T-helper 2 cell treated with Interferon-gamma antibody and Interleukin-4, amounts not matched to agents 5 μg/mL and 100 μg/mL, for 36 hours (primary cell): ENCODE data around the gene PRDM10.
A peak's percentile ranks its signal among the peaks of the same experiment; 100 is the strongest.
"Not testable (repeated sequence)": the region's sequence is repeated elsewhere in the genome, so short reads cannot be mapped to it uniquely, and the experiment has no call there.

Source experiments
- DNase-seq: peaks from one replicate; pipeline ENCODE4 v3.0.0; 2021; ENCODE audit warnings: low spot score
- H3K27ac Mint-ChIP-seq: one replicate; pipeline ENCODE4 v1.8.0; 2021; ENCODE audit warnings: mild to moderate bottlenecking, mixed read lengths
- H3K27me3 Mint-ChIP-seq: one replicate; pipeline ENCODE4 v1.8.0; 2021; ENCODE audit warnings: low read depth, mixed read lengths
- H3K36me3 Mint-ChIP-seq: one replicate; pipeline ENCODE4 v1.8.0; 2021; ENCODE audit warnings: low read depth, mixed read lengths
- H3K4me1 Mint-ChIP-seq: one replicate; pipeline ENCODE4 v1.8.0; 2021; ENCODE audit warnings: low read depth, mixed read lengths
- H3K4me3 Mint-ChIP-seq: one replicate; pipeline ENCODE4 v1.8.0; 2022; ENCODE audit warnings: mild to moderate bottlenecking, moderate library complexity, mixed read lengths
- H3K9me3 Mint-ChIP-seq: one replicate; pipeline ENCODE4 v1.8.0; 2021; ENCODE audit warnings: mixed read lengths

PRDM10 gene

DNA sequence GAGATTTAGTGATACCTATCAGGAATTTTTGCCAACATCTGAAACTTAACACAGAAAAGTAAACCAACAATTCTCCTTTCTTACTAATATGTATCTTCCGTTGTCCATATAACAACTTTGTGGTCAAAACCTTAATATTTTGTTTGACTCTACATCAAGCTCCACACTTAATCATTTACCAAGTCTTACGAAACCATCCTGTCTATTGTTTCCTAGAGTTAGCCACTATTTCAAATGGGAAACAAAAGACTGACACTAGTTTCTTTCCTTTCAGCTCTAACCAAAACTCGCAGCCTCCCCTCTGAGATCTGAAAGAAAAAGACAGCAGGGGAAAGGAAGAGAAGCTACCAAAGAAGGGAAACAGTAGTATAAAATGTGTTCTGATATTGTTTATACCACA, 26.5 kb upstream of the PRDM10 start:
- no peak overlapping the region for H3K4me3 Mint-ChIP-seq
- no peak overlapping the region for H3K27ac Mint-ChIP-seq
- no peaks in the 10 kb centered on the region for H3K9me3 Mint-ChIP-seq
- no peaks in the 10 kb centered on the region for H3K36me3 Mint-ChIP-seq
- peaks cover 2% of the 10 kb centered on the region for H3K27me3 Mint-ChIP-seq
- H3K4me1 Mint-ChIP-seq, result no peaks in the 10 kb centered on the region
- DNase-seq, result no peak

- Mint-ChIP-seq H3K27ac (no peak overlapping the region), H3K36me3 (no peaks in the 10 kb centered on the region), H3K4me3 (no peak overlapping the region), H3K9me3 (no peaks in the 10 kb centered on the region), H3K27me3 (no peaks in the 10 kb centered on the region), H3K4me1 (no peaks in the 10 kb centered on the region)
- DNase-seq, result no peak
These were observed 22.7 kb upstream of the PRDM10 start for GRCh38 chr11:130025371-130025770.

DNA sequence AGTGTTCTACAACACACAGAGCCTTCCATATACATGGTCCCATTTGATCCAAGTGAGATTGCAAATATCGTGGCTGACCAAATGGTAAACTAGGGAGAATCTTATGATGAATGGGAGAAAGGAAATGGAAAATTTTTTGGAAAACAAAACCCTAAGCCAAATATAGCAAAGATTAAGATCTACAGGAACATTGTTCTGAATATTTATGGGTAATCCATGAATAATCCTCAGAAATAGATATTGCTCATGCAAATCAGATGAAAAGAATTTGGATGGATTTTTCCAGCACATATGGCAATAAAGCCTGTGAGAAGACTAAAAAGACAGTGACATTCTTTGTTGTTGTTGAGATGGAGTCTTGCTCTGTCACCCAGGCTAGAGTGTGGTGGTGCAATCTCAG, 21.7 kb upstream of the PRDM10 start:
- no peak for DNase-seq
- H3K9me3 Mint-ChIP-seq, result no peaks in the 10 kb centered on the region
- no peaks in the 10 kb centered on the region for H3K4me1 Mint-ChIP-seq
- no peak overlapping the region for H3K4me3 Mint-ChIP-seq
- no peaks in the 10 kb centered on the region for H3K36me3 Mint-ChIP-seq
- no peaks in the 10 kb centered on the region for H3K27me3 Mint-ChIP-seq
- no peak overlapping the region for H3K27ac Mint-ChIP-seq

GRCh38 chr11:130023204-130023603, 20.6 kb upstream of the PRDM10 start:
- Mint-ChIP-seq H3K9me3 (no peaks in the 10 kb centered on the region), H3K4me3 (no peak overlapping the region), H3K27me3 (no peaks in the 10 kb centered on the region), H3K4me1 (no peaks in the 10 kb centered on the region), H3K36me3 (no peaks in the 10 kb centered on the region), H3K27ac (no peak overlapping the region)
- no peak for DNase-seq

DNA sequence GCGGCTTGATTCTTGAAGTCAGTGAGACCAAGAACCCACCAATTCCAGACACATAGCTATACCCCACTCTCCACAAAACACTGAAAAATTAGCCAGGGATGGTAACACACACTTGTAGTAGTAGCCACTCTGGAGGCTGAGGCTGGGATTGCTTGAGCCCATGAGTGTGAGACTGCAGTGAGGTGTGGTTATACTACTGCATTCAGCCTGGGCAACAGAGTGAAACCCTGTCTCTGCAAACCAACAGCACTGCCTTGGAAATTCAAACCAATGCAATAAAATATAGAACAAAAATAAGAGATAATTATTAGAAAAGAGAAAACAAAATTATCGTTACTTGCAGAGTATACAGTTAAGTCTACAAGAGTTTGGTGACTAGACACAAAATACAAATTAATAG, 20.2 kb upstream of the PRDM10 start:
- Mint-ChIP-seq H3K4me3 (no peak overlapping the region), H3K9me3 (no peaks in the 10 kb centered on the region), H3K27me3 (no peaks in the 10 kb centered on the region), H3K27ac (no peak overlapping the region), H3K36me3 (no peaks in the 10 kb centered on the region), H3K4me1 (no peaks in the 10 kb centered on the region)
- no peak for DNase-seq

- H3K27me3 Mint-ChIP-seq, H3K27ac Mint-ChIP-seq, H3K9me3 Mint-ChIP-seq, H3K36me3 Mint-ChIP-seq, H3K4me3 Mint-ChIP-seq, DNase-seq, H3K4me1 Mint-ChIP-seq: not testable (repeated sequence)
These were observed 19.0 kb upstream of the PRDM10 start for GRCh38 chr11:130021606-130022005.

DNA sequence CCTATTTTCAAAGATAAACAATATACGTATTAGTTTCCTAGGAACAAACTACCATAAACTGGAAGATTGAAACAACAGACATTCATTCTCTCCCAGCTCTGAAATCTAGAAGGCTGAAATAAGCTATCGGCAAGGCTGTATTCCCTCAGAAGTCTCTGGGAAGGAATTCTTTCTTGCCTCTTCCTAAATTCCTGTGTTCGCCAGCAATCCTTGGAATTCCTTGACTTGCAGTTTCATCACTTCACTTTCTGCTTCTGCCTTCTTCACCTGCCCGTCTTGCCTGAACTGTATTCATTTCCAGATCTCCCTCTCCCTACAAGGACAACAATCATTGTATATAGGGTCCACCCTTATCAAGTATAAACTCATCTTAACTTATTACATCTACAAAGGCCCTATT, 17.7 kb upstream of the PRDM10 start:
- no peak overlapping the region for H3K27ac Mint-ChIP-seq
- peaks cover 8% of the 10 kb centered on the region for H3K27me3 Mint-ChIP-seq
- H3K36me3 Mint-ChIP-seq, result no peaks in the 10 kb centered on the region
- no peaks in the 10 kb centered on the region for H3K4me1 Mint-ChIP-seq
- H3K4me3 Mint-ChIP-seq, result no peak overlapping the region
- DNase-seq, result no peak
- H3K9me3 Mint-ChIP-seq, result peaks cover 7% of the 10 kb centered on the region

GRCh38 chr11:130015846-130016245, 13.2 kb upstream of the PRDM10 start:
- H3K27me3 Mint-ChIP-seq, result peaks cover 11% of the 10 kb centered on the region
- H3K36me3 Mint-ChIP-seq, DNase-seq, H3K27ac Mint-ChIP-seq, H3K4me3 Mint-ChIP-seq, H3K9me3 Mint-ChIP-seq, H3K4me1 Mint-ChIP-seq: not testable (repeated sequence)

DNA sequence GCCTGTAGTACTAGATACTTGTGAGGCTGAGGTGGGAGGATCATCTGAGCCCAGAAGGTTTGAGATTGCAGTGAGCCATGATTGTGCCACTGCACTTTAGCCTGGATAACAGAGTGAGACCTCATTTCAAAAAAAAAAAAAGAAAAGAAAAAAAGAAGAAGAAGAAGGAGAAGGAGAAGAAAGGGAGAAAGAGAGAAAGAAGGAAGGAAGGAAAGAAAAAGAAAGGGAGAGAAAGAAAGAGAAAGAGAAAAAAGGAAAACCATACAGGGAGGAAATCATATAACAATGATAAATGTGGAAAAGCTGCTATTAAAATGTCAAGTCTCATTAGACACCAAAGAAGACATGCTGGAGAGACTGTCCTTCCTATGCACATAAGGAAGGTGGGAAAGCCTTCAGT, 5.7 kb upstream of the PRDM10 start:
- DNase-seq, result no peak
- Mint-ChIP-seq H3K9me3 (no peaks in the 10 kb centered on the region), H3K36me3 (peaks cover 4% of the 10 kb centered on the region), H3K27me3 (peaks cover 7% of the 10 kb centered on the region), H3K4me1 (peaks cover 6% of the 10 kb centered on the region), H3K4me3 (no peak overlapping the region), H3K27ac (no peak overlapping the region)

DNA sequence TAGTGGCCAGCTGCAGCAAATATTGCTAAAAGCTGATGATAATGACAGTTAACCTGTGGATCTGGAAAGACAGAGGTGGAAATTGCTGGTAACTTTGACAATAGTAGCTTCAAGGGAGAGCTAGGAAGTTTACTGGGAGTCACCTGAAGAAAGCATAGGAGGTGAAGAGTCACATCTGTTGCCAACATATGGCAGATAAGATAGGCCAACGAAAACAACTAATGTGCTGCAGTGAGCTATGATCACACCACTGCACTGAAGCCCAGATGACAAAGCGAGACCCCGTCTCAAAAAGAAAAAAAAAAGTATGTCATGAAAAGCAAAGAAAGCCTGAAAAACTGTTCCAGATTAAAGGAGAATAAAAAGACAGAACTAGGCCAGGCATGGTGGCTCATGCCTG, 4.3 kb upstream of the PRDM10 start:
- Mint-ChIP-seq H3K9me3 (no peaks in the 10 kb centered on the region), H3K4me3 (no peak overlapping the region), H3K27ac (no peak overlapping the region), H3K27me3 (peaks cover 7% of the 10 kb centered on the region), H3K4me1 (peaks cover 6% of the 10 kb centered on the region), H3K36me3 (peaks cover 4% of the 10 kb centered on the region)
- DNase-seq, result no peak

- DNase-seq, result no peak
- Mint-ChIP-seq H3K27me3 (peaks cover 4% of the 10 kb centered on the region), H3K4me1 (peaks cover 22% of the 10 kb centered on the region), H3K27ac (peak overlapping the region; percentile 97), H3K36me3 (peaks cover 12% of the 10 kb centered on the region), H3K9me3 (no peaks in the 10 kb centered on the region), H3K4me3 (peak overlapping the region; percentile 97)
These were observed 1.0 kb upstream of the PRDM10 start for GRCh38 chr11:130003717-130004001.

GRCh38 chr11:130002846-130003716, 446 bp upstream of the PRDM10 start:
- Mint-ChIP-seq H3K4me3 (peak overlapping the region; percentile 98), H3K27ac (peak overlapping the region; percentile 100)

DNA sequence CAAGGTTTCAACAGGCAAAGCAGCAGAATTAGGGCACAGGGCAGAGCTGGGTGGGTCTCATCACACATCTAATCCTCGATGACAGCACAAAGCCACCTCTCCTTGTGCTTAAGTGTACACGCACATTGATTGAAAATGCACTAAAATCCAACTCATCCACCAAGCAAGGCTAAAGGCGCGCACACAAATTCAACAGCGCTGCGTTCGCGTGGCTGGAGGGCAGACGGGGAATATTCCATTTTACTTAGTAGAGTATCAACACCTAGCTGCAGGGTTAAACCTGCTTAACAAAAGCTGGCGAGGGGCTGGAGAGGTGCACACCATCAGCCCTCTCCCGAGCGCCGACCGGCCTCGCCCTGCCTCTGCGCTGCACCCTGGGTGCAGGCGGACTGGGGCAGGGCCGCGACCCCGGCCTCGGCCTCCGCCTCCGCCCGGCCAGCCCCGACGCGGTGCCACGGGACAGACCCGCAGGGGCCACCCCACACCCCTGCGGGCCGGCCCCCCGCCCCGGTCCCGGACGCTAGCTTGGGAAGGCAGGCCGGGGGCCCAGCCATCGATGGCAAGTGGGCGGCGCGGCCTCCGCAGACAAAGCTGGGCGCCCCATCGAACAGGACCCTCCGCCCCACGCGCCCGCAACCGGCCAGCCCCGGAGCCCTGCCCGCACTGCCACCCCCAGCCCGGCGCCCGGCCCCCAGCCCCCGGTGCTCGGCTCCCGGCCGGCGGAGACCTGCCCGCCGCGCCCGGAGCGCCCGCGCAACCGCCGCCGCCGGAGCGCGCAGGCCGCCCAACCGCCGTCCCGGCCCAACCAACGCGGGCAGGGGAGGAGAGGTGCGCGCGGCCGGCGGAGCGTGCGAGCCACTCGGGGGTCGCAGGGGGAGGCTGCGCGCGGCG, 929 bp downstream of the PRDM10 start:
- peaks cover 23% of the 10 kb centered on the region for H3K4me1 Mint-ChIP-seq
- H3K4me3 Mint-ChIP-seq, result peak overlapping the region; percentile 95
- H3K27me3 Mint-ChIP-seq, result no peaks in the 10 kb centered on the region
- H3K36me3 Mint-ChIP-seq, result peaks cover 17% of the 10 kb centered on the region
- no peak for DNase-seq
- peak overlapping the region; percentile 95 for H3K27ac Mint-ChIP-seq
- no peaks in the 10 kb centered on the region for H3K9me3 Mint-ChIP-seq

More at GRCh38 chr11:130002846-130003716, 446 bp upstream of the PRDM10 start:
- DNase-seq, result peak; percentile 86
- Mint-ChIP-seq H3K36me3 (peaks cover 15% of the 10 kb centered on the region), H3K27me3 (peaks cover 4% of the 10 kb centered on the region), H3K4me1 (peaks cover 23% of the 10 kb centered on the region), H3K9me3 (no peaks in the 10 kb centered on the region)

GRCh38 chr11:130000552-130001176, 2.0 kb downstream of the PRDM10 start:
- Mint-ChIP-seq H3K36me3 (peaks cover 20% of the 10 kb centered on the region), H3K4me3 (peak overlapping the region; percentile 95), H3K4me1 (peaks cover 23% of the 10 kb centered on the region), H3K9me3 (no peaks in the 10 kb centered on the region), H3K27me3 (no peaks in the 10 kb centered on the region), H3K27ac (peak overlapping the region; percentile 95)
- DNase-seq, result no peak
